GM19395 (cell line): ENCODE data around the gene PTTG1IP.
A peak's percentile ranks its signal among the peaks of the same experiment; 100 is the strongest.
"Not testable (repeated sequence)": the region's sequence is repeated elsewhere in the genome, so short reads cannot be mapped to it uniquely, and the experiment has no call there.

ENCODE experiments used
- ATAC-seq: cut with Tn5 transposase; IDR thresholded peaks from one replicate; pipeline ENCODE4 v1.9.1; 2021; ENCODE audit warnings: mild to moderate bottlenecking, moderate library complexity; ENCODE audit not compliant: unreplicated experiment

The PTTG1IP gene

GRCh38 chr21:44873356-44874239 lies at the start of gene PTTG1IP:
TSS of gene PTTG1IP (minus strand) at chr21:44873690. CDS start at chr21:44873616, 74 bp downstream.
- peak; percentile 68 for ATAC-seq

- ATAC-seq, result no peak
These were observed 48.4 kb upstream of the PTTG1IP start for GRCh38 chr21:44921928-44922327.

GRCh38 chr21:44920694-44921604 lies 47.5 kb upstream of the PTTG1IP start, which contains the start of gene ITGB2:
TSS of gene ITGB2 (minus strand) at chr21:44920899. CDS start at chr21:44910782, 10,117 bp downstream.
- ATAC-seq, result peak; percentile 74

GRCh38 chr21:44919913-44920693 lies 46.6 kb upstream of the PTTG1IP start:
- peak; percentile 30 for ATAC-seq

- ATAC-seq, result no peak
These were observed 45.8 kb upstream of the PTTG1IP start for GRCh38 chr21:44919111-44919912.

GRCh38 chr21:44918581-44919033 lies 45.1 kb upstream of the PTTG1IP start:
- ATAC-seq, result no peak

- no peak for ATAC-seq
These were observed 44.6 kb upstream of the PTTG1IP start for GRCh38 chr21:44918107-44918470.

GRCh38 chr21:44917446-44918106 lies 44.1 kb upstream of the PTTG1IP start:
- ATAC-seq, result no peak

GRCh38 chr21:44916965-44917364 lies 43.5 kb upstream of the PTTG1IP start:
- ATAC-seq, result no peak

- ATAC-seq, result peak; percentile 58
These were observed 40.8 kb upstream of the PTTG1IP start for GRCh38 chr21:44914176-44914874.

- ATAC-seq, result no peak
These were observed 40.1 kb upstream of the PTTG1IP start for GRCh38 chr21:44913425-44914175.

- ATAC-seq, result not testable (repeated sequence)
These were observed 39.3 kb upstream of the PTTG1IP start for GRCh38 chr21:44912506-44913412.

GRCh38 chr21:44912158-44912473 lies 38.6 kb upstream of the PTTG1IP start:
- ATAC-seq, result no peak

GRCh38 chr21:44911384-44912157 lies 38.1 kb upstream of the PTTG1IP start:
- ATAC-seq, result no peak

- ATAC-seq, result no peak
These were observed 37.5 kb upstream of the PTTG1IP start for GRCh38 chr21:44911068-44911383.

GRCh38 chr21:44910229-44911067 lies 37.0 kb upstream of the PTTG1IP start:
- no peak for ATAC-seq
